IMR-90 (cell line): ENCODE measurements around the gene THPO. TPM values are rescaled to one million over a fixed set of nuclear protein-coding genes. Genes with fewer than 3 reads are reported as not detected.
A peak's percentile ranks its signal among the peaks of the same experiment; 100 is the strongest.

Experiments used
- ATAC-seq: fragments of 200-7000 bp; cut with Tn5 transposase; 2 replicates; pipeline ENCODE4 v1.9.1; 2020; ENCODE audit warnings: low read depth, mild to moderate bottlenecking, moderate library complexity
- BruUV-seq: library from RNA; stranded (reverse); fragments of 400-500 nt; replicated peaks from 2 replicates; lab custom pipeline; 2021; lab: Mats Ljungman, UMichigan
- CTCF ChIA-PET: fragments of 300-600 bp; formaldehyde crosslinking; extraction: SDS; loops from one replicate; lab custom pipeline; 2021; ENCODE audit warnings: antibody characterized with exemption; lab: Yijun Ruan, JAX
- POLR2A ChIA-PET: fragments of 300-600 bp; sonication (Branson Sonifier 250); formaldehyde crosslinking; loops from one replicate; lab custom pipeline; 2022; ENCODE audit warnings: antibody characterized with exemption; ENCODE audit not compliant: unreplicated experiment; lab: Charles Lee
- DNase-seq: peaks from one replicate; pipeline ENCODE4 v3.0.0; 2013
- H2AFZ ChIP-seq: replicated peaks from 2 replicates; pipeline ENCODE3; 2013; ENCODE audit warnings: low read length, mild to moderate bottlenecking; ENCODE audit not compliant: poor library complexity
- H2AK5ac ChIP-seq: 2 replicates; pipeline ENCODE4 v1.6.1; 2013; ENCODE audit warnings: low read depth, low read length, inconsistent platforms
- H2AK9ac ChIP-seq: replicated peaks from 2 replicates; pipeline ENCODE3; 2013; ENCODE audit warnings: mild to moderate bottlenecking, low read depth, low read length, moderate library complexity; ENCODE audit not compliant: poor library complexity
- H2BK120ac ChIP-seq: 2 replicates; pipeline ENCODE4 v1.6.1; 2013; ENCODE audit warnings: low read depth, low read length, inconsistent platforms
- H2BK15ac ChIP-seq: 3 replicates; pipeline ENCODE4 v1.6.1; 2013; ENCODE audit warnings: low read depth, low read length, inconsistent platforms
- H2BK20ac ChIP-seq: 2 replicates; pipeline ENCODE4 v1.6.1; 2013; ENCODE audit warnings: low read depth, mild to moderate bottlenecking, inconsistent platforms, low read length, moderate library complexity
- H2BK5ac ChIP-seq: 2 replicates; pipeline ENCODE4 v1.6.1; 2013; ENCODE audit warnings: mild to moderate bottlenecking, low read depth, low read length, inconsistent platforms; ENCODE audit not compliant: poor library complexity, severe bottlenecking
- H3K14ac ChIP-seq: replicated peaks from 2 replicates; pipeline ENCODE4 v1.6.1; 2013; ENCODE audit warnings: low read depth, low read length, inconsistent platforms
- H3K18ac ChIP-seq: 2 replicates; pipeline ENCODE4 v1.6.1; 2013; ENCODE audit warnings: low read depth, low read length, control low read depth
- H3K23ac ChIP-seq: 2 replicates; pipeline ENCODE4 v1.6.1; 2013; ENCODE audit warnings: low read depth, low read length, inconsistent platforms
- H3K27ac ChIP-seq: 2 replicates; pipeline ENCODE4 v1.5.1; 2013; ENCODE audit warnings: mild to moderate bottlenecking, control low read depth, low read length; ENCODE audit not compliant: insufficient read depth
- H3K27me3 ChIP-seq: 2 replicates; pipeline ENCODE4 v1.6.1; 2013; ENCODE audit warnings: low read length; ENCODE audit not compliant: control insufficient read depth, insufficient read depth
- H3K36me3 ChIP-seq: 2 replicates; pipeline ENCODE4 v1.6.1; 2013; ENCODE audit warnings: low read length, mixed read lengths; ENCODE audit not compliant: control insufficient read depth, insufficient read depth
- H3K4ac ChIP-seq: 2 replicates; pipeline ENCODE4 v1.6.1; 2013; ENCODE audit warnings: low read depth, low read length, inconsistent platforms
- H3K4me1 ChIP-seq: 2 replicates; pipeline ENCODE4 v1.6.1; 2013; ENCODE audit warnings: low read length, mixed read lengths; ENCODE audit not compliant: control insufficient read depth, insufficient read depth
- H3K4me2 ChIP-seq: 2 replicates; pipeline ENCODE4 v1.6.1; 2013; ENCODE audit warnings: low read depth, mild to moderate bottlenecking, control low read depth, low read length, moderate library complexity
- H3K4me3 ChIP-seq: 2 replicates; pipeline ENCODE4 v1.5.1; 2013; ENCODE audit warnings: low read depth, mild to moderate bottlenecking, control low read depth, low read length, moderate library complexity; ENCODE audit not compliant: insufficient read depth
- H3K56ac ChIP-seq: 2 replicates; pipeline ENCODE4 v1.6.1; 2013; ENCODE audit warnings: low read length, inconsistent platforms; ENCODE audit not compliant: insufficient read depth; ENCODE audit errors: extremely low read depth
- H3K79me1 ChIP-seq, 2 experiments: 2 replicates each; pipeline ENCODE4 v1.6.1; 2013; ENCODE audit warnings: low read length in 2 of 2, inconsistent platforms in 1 of 2, low read depth in 1 of 2
- H3K9ac ChIP-seq: 2 replicates; pipeline ENCODE4 v1.6.1; 2013; ENCODE audit warnings: low read depth, low read length, control low read depth
- H3K9me1 ChIP-seq: 2 replicates; pipeline ENCODE4 v1.6.1; 2013; ENCODE audit warnings: low read length, inconsistent platforms; ENCODE audit not compliant: insufficient read depth
- H3K9me3 ChIP-seq: 2 replicates; pipeline ENCODE4 v1.6.1; 2013; ENCODE audit warnings: low read length; ENCODE audit not compliant: control insufficient read depth, insufficient read depth
- H4K20me1 ChIP-seq: 2 replicates; pipeline ENCODE4 v1.6.1; 2013; ENCODE audit warnings: low read length, inconsistent platforms; ENCODE audit not compliant: insufficient read depth
- H4K5ac ChIP-seq: 2 replicates; pipeline ENCODE4 v1.6.1; 2013; ENCODE audit warnings: mild to moderate bottlenecking, low read depth, low read length, control low read depth
- H4K8ac ChIP-seq, 2 experiments: 2 replicates each; pipeline ENCODE4 v1.6.1; 2013; ENCODE audit warnings: low read depth in 2 of 2, low read length in 2 of 2, control low read depth in 1 of 2, inconsistent platforms in 1 of 2
- H4K91ac ChIP-seq: 2 replicates; pipeline ENCODE4 v1.6.1; 2013; ENCODE audit warnings: low read depth, low read length, inconsistent platforms; ENCODE audit not compliant: insufficient read depth
- BHLHE40 ChIP-seq: fragments of 150-350 bp; IDR thresholded peaks from 2 replicates; pipeline ENCODE4 v1.6.1; 2016; ENCODE audit warnings: mild to moderate bottlenecking, low read depth, low read length
- MXI1 ChIP-seq: IDR thresholded peaks from 2 replicates; pipeline ENCODE4 v1.6.1; 2012; ENCODE audit warnings: low read depth, mild to moderate bottlenecking, low read length, moderate library complexity, borderline replicate concordance
- WGBS, 2 experiments: methylation state at CpG; one replicate each; pipeline versions ENCODE4 v1.1.5 to v1.1.7; 2013; ENCODE audit warnings: missing lambda C conversion rate in 2 of 2; ENCODE audit not compliant: insufficient read length in 1 of 2; ENCODE audit errors: extremely low coverage in 2 of 2; 5-methylcytosine and 5-hydroxymethylcytosine counted together
- dilution Hi-C: fragments of 300-500 bp; cut with HindIII; formaldehyde crosslinking; loops from one replicate; pipeline ENCODE4 v1.14.3; 2018; ENCODE audit warnings: low sequenced_read_pairs; ENCODE audit not compliant: unreplicated experiment
- in situ Hi-C: fragments of 300-500 bp; cut with MboI; formaldehyde crosslinking; loops from 3 replicates; pipeline ENCODE4 v1.14.3; 2019; ENCODE audit warnings: low sequenced_read_pairs, inconsistent platforms, mixed read lengths
- intact Hi-C: fragments of 100-400 bp; cut with micrococcal nuclease; formaldehyde crosslinking; loops from 2 replicates; pipeline ENCODE4 v1.10.0; 2022
- polyA plus RNA-seq, 3 experiments: library from polyadenylated mRNA; depleted of rRNA; stranded (reverse); fragments of >200 nt; gene quantifications; 2 replicates each; pipeline ENCODE4 v1.2.3, GENCODE V29; 2012; ENCODE audit warnings: low replicate concordance in 1 of 3
- total RNA-seq: library from RNA; depleted of rRNA; stranded (reverse); fragments of >200 nt; gene quantifications from 2 replicates; pipeline ENCODE4 v1.2.3, GENCODE V29; 2012

THPO gene
- total and polyA plus RNA-seq, 2 of the 4 experiments (the other 2 are of a cell fraction), result not detected

DNA sequence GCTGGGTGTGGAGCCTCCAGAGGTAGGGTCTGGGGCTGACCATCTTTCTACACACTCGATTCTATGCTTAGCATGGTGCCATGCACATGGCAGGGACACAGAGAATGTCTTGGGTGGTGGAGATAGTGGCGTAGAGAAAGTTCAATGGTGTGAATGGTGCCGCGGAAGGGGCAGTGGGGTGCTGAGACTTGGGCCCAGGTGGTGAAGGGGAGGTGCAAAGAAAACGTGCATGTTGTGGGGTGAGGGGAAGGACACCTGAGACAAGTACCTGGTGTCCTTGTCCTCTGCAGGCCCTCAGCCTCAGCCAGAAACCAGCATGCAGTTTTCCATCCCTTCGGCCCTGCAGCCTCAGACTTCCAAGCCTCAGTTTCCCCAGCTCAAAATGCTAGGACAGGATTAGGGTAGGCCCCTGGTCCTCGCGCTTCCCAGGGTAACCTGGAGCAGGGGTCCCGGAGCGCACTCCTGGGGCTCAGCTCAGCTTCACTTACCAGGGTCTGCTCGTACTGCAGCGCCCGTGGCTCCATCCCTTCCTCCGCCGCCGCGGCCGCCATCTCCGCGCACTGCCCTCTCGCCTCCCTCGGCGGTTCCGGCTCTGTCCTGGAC is 17.0 kb downstream of the THPO start:
- dilution Hi-C loops, result loop anchor here (25.0 kb wide), 1 partner anchor 176 kb away; no protein-coding TSS in a partner anchor
- DNase-seq, result no peak
- in situ Hi-C loops, result no loop called here
- H3K18ac ChIP-seq, result no peak overlapping the region; the same call in 1 of the 2 replicates
- H3K27me3 ChIP-seq, result no peaks in the 10 kb centered on the region
- peak overlapping the region; percentile 58 to 69; a peak in 2 of 4 replicates for H4K8ac ChIP-seq
- peak overlapping the region; percentile 69 for H3K4ac ChIP-seq
- peaks cover 7 to 42% of the 10 kb centered on the region in 2 experiments for H3K79me1 ChIP-seq
- H3K4me1 ChIP-seq, result peaks cover 7% of the 10 kb centered on the region
- ChIA-PET POLR2A (no interaction called here), CTCF (interaction anchor here (1.2 kb wide), 2 partner anchors 72 to 200 kb away, joined by 3 read pairs; partner anchors contain the start of gene EPHB3)
- 0 out of 2 replicates have a peak overlapping the region, but pooled peaks have one; percentile 37 for H3K56ac ChIP-seq
- no peak overlapping the region for H2BK20ac ChIP-seq
- intact Hi-C loops, result no loop called here
- H3K9me3 ChIP-seq, result no peaks in the 10 kb centered on the region
- peak overlapping the region; percentile 62 for H2BK5ac ChIP-seq
- H3K4me3 ChIP-seq, result peak overlapping the region; percentile 56
- H3K9me1 ChIP-seq, result peaks cover 10% of the 10 kb centered on the region; the same call in 1 of the 2 replicates
- H3K27ac ChIP-seq, result peak overlapping the region; percentile 79
- peak overlapping the region; percentile 61; the same call in 1 of the 2 replicates for H4K91ac ChIP-seq
- peak overlapping the region; percentile 96 for H2AK9ac ChIP-seq
- peak overlapping the region; percentile 78; the same call in 1 of the 2 replicates for H2AK5ac ChIP-seq
- peak overlapping the region; percentile 99 for H2AFZ ChIP-seq
- peak overlapping the region; percentile 26 for H3K14ac ChIP-seq
- peak overlapping the region; percentile 86; the same call in 1 of the 2 replicates for H3K23ac ChIP-seq
- peak; percentile 3; the same call in 1 of the 2 replicates for ATAC-seq
- H4K20me1 ChIP-seq, result peaks cover 10% of the 10 kb centered on the region
- no peak overlapping the region; the same call in 2 of the 3 replicates for H2BK15ac ChIP-seq
- BruUV-seq, result no TSS peak
- peak overlapping the region; percentile 83 for H3K9ac ChIP-seq
- H4K5ac ChIP-seq, result peak overlapping the region; percentile 52
- H3K36me3 ChIP-seq, result peaks cover 10% of the 10 kb centered on the region
- TF ChIP-seq BHLHE40 (no peak), MXI1 (0 out of 2 replicates have a peak, but pooled peaks have one; percentile 20)
- H2BK120ac ChIP-seq, result peak overlapping the region; percentile 33; the same call in 1 of the 2 replicates
- 12% methylated on average over 10 of the region's 24 CpGs; no CpG with 5 or more reads in 1 of the 2 experiments for WGBS, 2 experiments
- peak overlapping the region; percentile 99 for H3K4me2 ChIP-seq
